HPDE6-E6E7 (cell line): ENCODE results near the gene STIM1.
"Not testable (repeated sequence)": the region's sequence is repeated elsewhere in the genome, so short reads cannot be mapped to it uniquely, and the experiment has no call there.

Experiments
- DNase-seq: peaks from one replicate; pipeline ENCODE4 v3.0.0; 2011; ENCODE audit warnings: missing footprints; ENCODE audit errors: extremely low spot score

Gene STIM1

GRCh38 chr11:3855808-3856491 lies 486 bp downstream of the STIM1 start:
- no peak for DNase-seq

DNA sequence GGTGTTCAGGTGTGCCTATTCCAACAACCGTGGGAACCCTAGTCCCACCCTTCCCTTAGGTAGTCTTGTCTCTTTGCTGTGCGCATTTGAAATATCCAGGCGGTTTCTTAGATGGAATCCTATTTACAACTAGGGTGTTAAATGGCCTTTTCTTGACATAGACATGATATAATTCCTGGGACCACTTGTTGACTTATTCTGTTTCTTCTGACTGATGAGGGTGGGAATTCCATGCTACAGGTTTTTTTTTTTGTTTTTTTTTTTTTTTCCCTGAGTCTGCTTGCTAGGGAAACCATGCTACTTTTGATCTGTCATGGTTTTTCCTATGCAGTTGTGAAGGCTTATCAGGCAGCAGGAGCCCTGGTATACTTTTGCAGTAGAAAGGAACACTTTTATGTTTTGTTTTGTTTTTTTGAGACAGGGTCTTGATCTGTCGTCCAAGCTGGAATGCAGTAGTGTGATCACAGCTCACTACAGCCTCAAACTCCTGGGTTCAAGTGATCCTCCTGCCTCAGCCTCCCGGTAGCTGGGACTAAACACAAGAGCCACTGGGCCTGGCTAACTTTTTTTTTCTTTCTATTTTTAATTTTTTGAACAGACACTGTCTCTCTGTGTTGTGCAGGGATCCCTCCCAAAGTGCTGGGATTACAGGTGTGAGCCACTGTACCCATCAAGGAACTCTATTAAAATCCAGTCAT lies 1.5 kb downstream of the STIM1 start:
- DNase-seq: no peak

- DNase-seq: no peak
Observed at GRCh38 chr11:3857628-3858027, 2.2 kb downstream of the STIM1 start.

DNA sequence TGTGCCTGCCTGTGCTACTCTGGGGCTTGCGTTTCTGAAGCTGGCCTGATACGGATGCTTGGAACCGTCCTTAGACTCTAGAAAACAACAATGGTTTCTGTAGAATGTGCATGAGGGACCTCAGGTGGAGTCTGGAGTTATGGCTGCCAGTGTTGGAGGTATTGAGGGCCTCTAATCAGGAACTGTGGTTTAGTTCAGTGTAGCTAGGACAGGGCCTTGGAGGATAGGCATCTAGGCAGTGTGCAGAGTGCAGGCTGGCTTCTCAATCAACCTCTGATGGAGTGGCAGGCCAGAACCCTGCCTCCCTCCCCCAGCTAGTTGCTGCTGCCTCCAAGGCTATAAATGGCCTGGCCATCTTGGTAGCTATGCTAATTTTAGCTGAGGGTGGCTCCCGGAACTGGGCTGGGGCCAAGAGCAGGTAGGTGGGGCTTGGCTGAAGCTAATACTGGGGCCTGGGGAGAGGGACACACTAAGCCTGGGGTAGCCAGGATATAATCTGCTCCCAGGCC lies 4.0 kb downstream of the STIM1 start:
- no peak for DNase-seq

DNA sequence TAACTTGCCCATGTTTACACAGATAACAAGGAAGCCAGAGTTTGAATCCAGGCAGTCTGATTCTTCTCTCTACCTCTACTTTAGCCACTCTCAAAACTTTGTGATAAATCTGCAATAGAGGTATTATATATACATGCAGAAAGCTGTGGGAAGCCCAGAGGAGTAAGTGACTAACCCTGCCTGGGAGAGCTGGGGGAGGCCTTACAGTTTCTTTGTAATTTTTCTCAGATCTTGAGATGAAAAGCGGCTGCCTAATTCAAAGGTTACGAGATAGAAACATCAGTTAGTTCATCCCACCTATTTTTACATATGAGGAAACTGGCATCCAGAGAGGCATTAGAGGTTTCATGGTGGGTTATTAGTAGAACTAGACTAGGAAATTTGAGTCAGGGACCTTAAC lies 4.9 kb downstream of the STIM1 start:
- DNase-seq: no peak

- DNase-seq: not testable (repeated sequence)
Observed at GRCh38 chr11:3860898-3861393, 5.5 kb downstream of the STIM1 start.

DNA sequence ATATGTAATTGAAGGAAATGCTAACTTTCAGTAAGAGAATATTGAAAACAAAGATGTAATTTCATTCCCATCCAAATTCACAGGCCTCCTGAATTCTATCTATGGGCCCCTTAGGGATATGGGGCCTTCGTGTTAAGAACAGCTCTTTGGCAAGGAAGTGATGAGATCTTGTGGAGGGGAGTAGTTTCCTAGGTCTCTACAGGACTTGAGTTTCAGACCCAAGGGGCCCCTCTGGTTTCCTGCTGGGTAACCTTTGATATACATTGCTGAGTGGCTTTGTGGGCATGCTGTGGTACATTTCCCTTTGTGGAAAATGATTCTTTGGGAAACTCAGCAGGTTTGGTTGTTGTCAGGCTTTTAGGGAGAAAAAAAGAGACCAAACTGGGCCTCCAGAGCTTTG lies 6.2 kb downstream of the STIM1 start:
- no peak for DNase-seq

- DNase-seq: no peak
Observed at GRCh38 chr11:3865388-3866193, 10.1 kb downstream of the STIM1 start.

DNA sequence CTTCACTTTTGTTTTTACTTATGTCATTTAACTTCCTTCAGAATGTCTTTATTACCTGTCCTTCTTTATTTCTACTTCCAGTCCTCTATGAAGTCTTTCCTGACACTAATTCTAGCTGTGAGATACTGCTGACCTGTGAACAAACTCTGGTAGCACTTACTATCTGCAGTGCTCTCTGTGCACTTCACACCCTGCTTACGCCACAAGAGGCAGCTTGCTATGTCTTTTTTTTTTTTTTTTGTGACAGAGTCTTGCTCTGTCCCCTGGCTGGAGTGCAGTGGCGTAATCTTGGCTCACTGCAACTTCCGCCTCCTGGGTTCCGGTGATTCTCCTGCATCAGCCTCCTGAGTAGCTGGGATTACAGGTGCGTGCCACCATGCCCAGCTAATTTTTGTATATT lies 10.7 kb downstream of the STIM1 start:
- DNase-seq: no peak

- no peak for DNase-seq
Observed at GRCh38 chr11:3866836-3867208, 11.4 kb downstream of the STIM1 start.

DNA sequence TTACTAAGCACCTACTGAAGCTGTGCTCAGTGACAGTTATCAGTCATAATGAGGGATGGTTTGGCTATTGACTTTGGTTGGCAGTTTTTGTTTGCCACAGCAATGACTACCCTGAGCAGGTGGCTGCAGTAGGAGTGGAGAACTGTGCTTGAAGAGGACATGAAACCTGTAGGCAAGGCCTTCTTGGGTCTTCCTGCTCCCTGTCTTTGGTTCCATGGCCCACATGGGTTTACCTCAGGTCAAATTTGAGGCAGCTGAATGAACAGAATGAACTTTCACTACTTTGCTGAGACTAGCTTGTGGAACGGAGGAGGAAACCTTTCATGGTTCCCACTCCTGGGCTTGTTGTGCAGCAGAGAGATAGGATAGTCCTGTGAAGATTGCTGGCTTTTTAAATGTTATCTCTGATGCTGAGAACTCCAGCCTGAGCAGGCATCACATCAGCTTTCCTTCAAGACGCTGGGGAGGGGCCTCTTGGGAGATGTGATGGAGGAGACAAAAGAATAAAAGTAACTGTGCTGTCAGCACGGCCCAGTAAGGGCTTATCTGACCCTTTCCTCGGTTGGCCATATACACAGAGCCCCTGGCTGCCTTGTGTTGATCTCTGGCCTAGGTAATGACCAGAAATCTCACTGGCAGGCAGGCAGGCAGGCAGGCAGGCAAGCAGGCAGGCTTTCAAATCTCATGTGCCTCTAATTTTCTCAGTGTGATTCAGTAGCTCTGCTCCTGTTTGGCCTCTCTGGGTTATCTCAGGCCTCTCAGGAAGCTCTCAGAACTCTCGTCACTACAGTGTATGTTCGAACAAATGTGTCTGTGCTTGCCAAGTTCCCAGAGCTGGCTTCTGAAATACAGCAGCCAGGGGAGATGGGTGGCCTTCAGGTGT lies 12.0 kb downstream of the STIM1 start:
- no peak for DNase-seq

DNA sequence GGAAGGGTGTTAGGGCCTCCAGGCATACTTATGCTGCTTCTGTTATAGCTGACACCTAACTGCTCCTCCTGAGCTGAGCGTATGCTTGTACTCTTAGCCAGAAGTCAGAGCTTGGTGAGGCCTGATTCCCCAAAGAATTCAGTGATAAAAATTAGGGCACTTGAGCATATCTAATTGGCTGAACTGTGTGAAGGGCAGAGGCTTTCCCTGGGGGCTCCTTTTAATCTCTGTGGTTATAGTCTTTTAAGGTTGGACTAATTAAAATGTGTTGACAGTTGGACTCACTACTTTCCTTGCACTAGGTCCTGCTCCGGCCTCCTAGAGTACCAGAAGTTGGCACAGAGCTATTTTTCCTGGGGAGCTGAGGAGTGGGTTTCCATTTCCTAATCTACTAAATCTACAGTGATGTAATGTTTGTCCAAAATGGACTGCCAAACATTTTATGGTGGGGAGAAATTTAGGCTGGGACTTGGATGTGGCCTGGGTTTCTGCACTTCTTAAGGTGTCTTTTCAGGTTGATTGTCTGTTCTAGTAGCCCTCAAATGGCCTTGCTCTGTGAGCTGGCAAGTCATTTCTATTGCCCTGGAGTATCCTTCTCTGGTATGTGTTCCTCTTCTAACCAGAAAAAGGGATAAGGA lies 18.4 kb downstream of the STIM1 start:
- DNase-seq: no peak

- no peak for DNase-seq
Observed at GRCh38 chr11:3876613-3877012, 21.1 kb downstream of the STIM1 start.

DNA sequence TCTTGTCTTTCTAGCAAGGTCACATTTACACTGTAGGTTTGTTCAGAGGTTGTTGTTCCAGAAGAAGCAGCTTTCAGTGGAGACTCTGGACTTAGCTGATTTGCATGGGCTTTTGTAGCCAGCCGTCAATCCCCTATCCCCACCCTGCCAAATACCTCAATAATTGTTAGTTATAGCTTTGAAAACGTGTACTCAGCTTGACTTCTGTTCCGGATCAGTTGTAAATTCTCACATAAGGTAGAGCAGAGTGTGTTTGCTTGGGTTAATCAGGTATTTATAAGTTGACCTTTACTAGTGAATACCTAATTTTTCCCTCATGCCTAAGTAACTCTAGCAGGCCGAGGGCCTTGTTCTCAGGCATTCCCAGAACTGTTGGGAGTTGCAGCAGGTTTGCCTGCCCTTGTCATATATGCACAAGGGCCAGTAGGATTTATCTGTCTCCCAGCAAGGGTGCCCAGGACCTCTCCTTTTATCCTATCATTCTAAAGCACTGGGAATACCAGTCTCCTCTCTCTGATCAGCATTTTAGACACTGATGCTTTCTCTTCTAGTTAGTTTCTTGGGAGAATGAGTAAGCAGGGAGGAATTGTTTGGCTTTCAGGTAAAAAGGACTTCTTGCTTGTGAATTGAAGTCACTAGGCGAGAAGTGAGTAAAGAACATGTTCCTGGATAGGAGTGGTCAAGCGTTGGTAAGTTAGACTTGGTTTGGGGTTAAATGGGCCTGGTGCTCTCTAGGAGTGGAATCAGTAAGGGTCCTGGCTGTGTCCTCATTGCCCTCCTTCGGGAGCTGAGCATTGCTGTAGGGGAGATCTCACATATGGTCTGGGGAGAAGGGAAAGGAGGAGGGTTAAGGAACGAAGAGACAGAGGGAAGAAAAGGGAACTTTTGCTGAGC lies 22.1 kb downstream of the STIM1 start:
- no peak for DNase-seq

- no peak for DNase-seq
Observed at GRCh38 chr11:3878258-3878584, 22.8 kb downstream of the STIM1 start.

- DNase-seq: no peak
Observed at GRCh38 chr11:3879216-3879966, 23.9 kb downstream of the STIM1 start.

DNA sequence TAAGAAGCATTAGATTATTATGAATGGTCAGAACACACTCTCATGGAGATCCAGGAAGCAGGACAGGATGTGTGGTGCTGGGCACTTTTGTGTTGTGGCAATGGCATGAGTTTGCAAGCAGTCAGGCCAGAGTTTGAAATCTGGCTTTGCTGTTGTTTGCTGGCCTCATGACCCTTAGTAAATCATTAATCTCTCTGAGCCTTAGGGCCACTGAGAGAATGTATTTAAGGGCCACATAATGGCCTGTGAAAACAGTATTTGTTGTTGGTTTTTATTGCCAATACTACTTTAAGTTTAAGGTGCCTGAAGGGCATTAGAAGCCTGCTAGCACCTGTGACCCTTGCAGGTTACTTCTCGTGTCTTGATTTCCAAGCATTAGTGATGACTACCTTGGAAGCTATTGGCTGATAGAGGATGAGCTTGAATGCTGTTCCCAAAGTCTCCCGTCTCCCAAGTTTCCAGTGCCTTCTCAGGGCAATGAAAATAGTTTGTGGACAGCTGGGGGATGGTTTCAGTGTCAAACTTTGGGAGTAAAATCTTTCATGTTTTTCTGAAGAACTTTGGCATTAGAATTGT lies 24.6 kb downstream of the STIM1 start:
- DNase-seq: no peak

DNA sequence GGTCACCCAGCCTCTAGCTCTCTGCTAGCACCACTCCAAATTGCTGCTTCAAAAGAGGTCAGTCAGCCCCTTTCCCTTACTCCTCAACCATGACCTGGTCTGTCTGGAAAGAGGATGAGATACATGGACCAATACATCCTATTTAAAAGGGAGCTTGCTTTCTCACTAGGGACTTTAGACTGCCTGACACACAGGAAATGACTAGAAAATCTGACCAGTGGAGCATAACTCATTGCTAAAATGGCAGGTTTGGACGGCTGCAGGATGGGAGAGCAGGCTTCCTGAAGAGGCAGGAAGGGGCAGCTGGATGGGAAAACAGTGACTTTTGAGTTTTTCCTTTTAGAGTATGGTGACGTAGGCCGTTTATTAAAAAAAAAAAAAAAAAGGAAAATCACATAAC lies 25.3 kb downstream of the STIM1 start:
- no peak for DNase-seq

DNA sequence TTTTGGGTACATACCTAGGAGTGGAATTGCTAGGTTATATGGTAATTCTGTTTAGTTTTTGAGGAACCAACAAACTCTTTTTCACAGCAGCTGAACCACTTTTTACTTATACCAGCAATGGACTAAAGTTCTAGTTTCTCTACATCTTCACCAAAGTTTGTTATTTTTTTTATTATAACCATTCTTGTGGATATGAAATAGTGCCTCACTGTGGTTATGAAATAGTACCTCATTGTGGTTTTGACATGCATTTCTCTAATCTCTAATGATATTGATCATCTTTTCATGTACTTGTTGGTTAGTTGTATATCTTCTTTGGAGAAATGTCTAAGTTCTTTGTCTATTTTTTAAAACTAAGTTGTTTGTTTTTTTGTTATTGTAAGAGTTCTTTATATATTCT lies 27.2 kb downstream of the STIM1 start:
- DNase-seq: no peak
